HG02884 (cell line): ENCODE data around the gene CCSER1.
"Not testable (repeated sequence)": the region's sequence is repeated elsewhere in the genome, so short reads cannot be mapped to it uniquely, and the experiment has no call there.

Experiments used
- ATAC-seq: cut with Tn5 transposase; IDR thresholded peaks from one replicate; pipeline ENCODE4 v1.9.1; 2021; ENCODE audit warnings: mild to moderate bottlenecking, moderate library complexity; ENCODE audit not compliant: unreplicated experiment

CCSER1 gene

GRCh38 chr4:91317434-91317833 lies 1190.2 kb downstream of the CCSER1 start:
- ATAC-seq: no peak

- ATAC-seq: no peak
These were observed 1192.5 kb downstream of the CCSER1 start for GRCh38 chr4:91319556-91320268.

GRCh38 chr4:91322961-91323360 lies 1195.8 kb downstream of the CCSER1 start:
- ATAC-seq: no peak

- no peak for ATAC-seq
These were observed 1198.3 kb downstream of the CCSER1 start for GRCh38 chr4:91325495-91325894.

- not testable (repeated sequence) for ATAC-seq
These were observed 1199.0 kb downstream of the CCSER1 start for GRCh38 chr4:91326167-91326566.

- no peak for ATAC-seq
These were observed 1203.5 kb downstream of the CCSER1 start for GRCh38 chr4:91330555-91331137.

GRCh38 chr4:91340822-91341221 lies 1213.6 kb downstream of the CCSER1 start:
- ATAC-seq: no peak

- ATAC-seq: no peak
These were observed 1218.4 kb downstream of the CCSER1 start for GRCh38 chr4:91345632-91346031.

- not testable (repeated sequence) for ATAC-seq
These were observed 1229.3 kb downstream of the CCSER1 start for GRCh38 chr4:91356496-91356895.

- ATAC-seq: not testable (repeated sequence)
These were observed 1230.8 kb downstream of the CCSER1 start for GRCh38 chr4:91358016-91358415.

- ATAC-seq: not testable (repeated sequence)
These were observed 1231.4 kb downstream of the CCSER1 start for GRCh38 chr4:91358621-91359020.

- ATAC-seq: no peak
These were observed 1232.1 kb downstream of the CCSER1 start for GRCh38 chr4:91359041-91360031.

- ATAC-seq: no peak
These were observed 1234.9 kb downstream of the CCSER1 start for GRCh38 chr4:91362125-91362524.

- no peak for ATAC-seq
These were observed 1239.4 kb downstream of the CCSER1 start for GRCh38 chr4:91366554-91366953.

- ATAC-seq: no peak
These were observed 1241.9 kb downstream of the CCSER1 start for GRCh38 chr4:91369116-91369515.

GRCh38 chr4:91373546-91373945 lies 1246.4 kb downstream of the CCSER1 start:
- no peak for ATAC-seq

GRCh38 chr4:91405431-91405830 lies 1278.2 kb downstream of the CCSER1 start:
- not testable (repeated sequence) for ATAC-seq

- no peak for ATAC-seq
These were observed 1294.8 kb downstream of the CCSER1 start for GRCh38 chr4:91422011-91422410.

- ATAC-seq: no peak
These were observed 1299.5 kb downstream of the CCSER1 start for GRCh38 chr4:91426725-91427124.

- ATAC-seq: no peak
These were observed 1300.0 kb downstream of the CCSER1 start for GRCh38 chr4:91427171-91427570.

- ATAC-seq: no peak
These were observed 1307.4 kb downstream of the CCSER1 start for GRCh38 chr4:91434631-91435030.
